NCI-H748 treated with DMSO at 0.1 percent for 48 hours (cell line): ENCODE data around the gene DRC1.
"Not testable (repeated sequence)": the region's sequence is repeated elsewhere in the genome, so short reads cannot be mapped to it uniquely, and the experiment has no call there.

Source experiments
- DNase-seq: peaks from one replicate; lab custom pipeline; 2025; lab: John Stamatoyannopoulos, UW

Gene DRC1

GRCh38 chr2:26463244-26464192 lies 61.8 kb downstream of the DRC1 start:
- DNase-seq: no peak

- DNase-seq: no peak
Measured at GRCh38 chr2:26464390-26465265, 62.9 kb downstream of the DRC1 start.

GRCh38 chr2:26465266-26465925 lies 63.7 kb downstream of the DRC1 start:
- no peak for DNase-seq

DNA sequence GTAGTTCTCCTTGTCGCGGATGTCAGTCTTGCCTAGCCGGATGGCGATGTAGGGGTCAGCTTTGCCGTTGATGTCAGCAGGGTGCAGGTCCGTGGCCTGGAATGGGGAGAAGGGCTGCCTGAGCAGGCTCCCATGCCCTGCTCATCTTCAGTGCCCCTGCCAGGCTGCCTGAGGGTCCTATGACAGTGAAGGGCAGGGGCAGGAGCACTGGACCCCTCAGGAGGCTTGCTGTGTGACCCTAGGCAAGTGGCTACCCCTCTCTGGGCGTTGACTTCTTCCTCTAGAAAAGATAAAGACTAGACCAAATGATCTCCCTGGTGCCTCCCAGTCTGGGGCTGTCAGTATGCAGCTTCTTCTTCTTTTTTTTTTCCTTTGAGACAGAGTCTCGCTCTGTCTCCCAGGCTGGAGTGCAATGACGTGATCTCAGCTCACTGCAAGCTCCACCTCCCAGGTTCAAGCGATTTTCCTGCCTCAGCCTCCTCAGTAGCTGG lies 64.3 kb downstream of the DRC1 start:
- no peak for DNase-seq

DNA sequence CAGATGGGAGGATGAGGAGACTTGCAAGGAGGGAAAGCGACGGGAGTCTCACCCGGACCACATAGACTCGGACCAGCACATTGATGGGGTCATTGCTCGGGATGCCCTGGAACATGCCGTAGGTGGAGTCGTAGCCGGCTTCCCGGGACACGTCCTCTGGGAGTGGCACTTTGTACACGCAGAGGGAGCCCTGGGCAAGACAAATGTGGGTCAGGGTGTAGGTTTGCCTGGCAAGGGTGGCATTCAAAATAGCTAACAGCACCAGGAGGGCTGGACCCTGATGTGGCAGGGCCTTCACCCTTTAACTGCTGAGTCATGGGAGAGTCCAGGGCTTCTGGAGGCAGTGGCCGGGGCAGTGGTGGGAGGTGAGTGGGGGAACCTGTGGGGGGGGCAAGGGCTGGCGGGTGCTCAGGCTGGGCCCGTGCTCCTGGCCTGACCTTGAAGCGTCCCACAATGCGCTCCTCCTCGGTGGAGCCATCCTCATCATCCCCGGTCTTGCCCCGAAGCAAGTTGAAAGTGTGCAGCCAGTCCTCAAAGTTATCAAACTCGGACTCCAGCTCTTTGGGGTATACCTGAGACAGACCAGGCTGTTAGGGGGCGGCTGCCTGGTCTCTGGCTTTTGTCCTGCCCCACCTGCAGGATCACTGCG lies 65.1 kb downstream of the DRC1 start:
- no peak for DNase-seq

DNA sequence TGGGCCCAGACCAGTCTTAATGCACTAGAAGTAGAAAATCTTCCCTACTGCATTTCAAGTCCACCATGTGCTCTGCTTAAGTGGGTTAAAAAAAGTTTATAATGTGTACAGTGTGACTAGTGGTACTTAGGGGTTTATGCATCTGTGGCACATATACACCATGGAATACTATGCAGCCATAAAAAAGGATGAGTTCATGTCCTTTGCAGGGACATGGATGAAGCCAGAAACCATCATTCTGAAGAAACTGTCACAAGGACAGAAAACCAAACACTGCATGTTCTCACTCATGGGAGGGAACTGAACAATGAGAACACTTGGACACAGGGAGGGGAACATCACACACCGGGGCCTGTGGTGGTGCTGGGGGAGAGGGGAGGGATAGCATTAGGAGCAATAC lies 66.8 kb downstream of the DRC1 start:
- not testable (repeated sequence) for DNase-seq

- DNase-seq: peak; percentile 58
Measured at GRCh38 chr2:26469092-26469710, 67.5 kb downstream of the DRC1 start.

DNA sequence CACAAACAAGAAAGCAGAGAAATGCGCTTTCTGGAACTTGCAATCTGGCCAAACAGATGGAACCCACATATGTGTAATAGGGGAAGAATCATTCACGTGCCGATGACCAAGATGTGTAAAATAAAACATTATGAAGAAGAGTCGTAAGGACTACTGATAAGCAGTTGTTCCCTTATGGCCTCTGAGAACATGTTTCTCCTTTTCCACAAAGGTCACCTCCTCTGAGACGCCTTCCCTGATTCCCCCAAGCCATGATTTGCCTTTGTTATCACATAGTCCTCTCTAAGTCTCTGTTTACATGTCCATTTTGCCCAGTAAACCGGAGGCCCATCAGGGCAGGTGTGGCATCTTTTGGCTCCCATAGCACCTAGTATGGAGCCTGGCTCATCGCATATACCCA lies 68.2 kb downstream of the DRC1 start:
- no peak for DNase-seq

GRCh38 chr2:26470601-26471260 lies 69.0 kb downstream of the DRC1 start:
- DNase-seq: no peak

GRCh38 chr2:26471289-26471688 lies 69.6 kb downstream of the DRC1 start:
- no peak for DNase-seq

DNA sequence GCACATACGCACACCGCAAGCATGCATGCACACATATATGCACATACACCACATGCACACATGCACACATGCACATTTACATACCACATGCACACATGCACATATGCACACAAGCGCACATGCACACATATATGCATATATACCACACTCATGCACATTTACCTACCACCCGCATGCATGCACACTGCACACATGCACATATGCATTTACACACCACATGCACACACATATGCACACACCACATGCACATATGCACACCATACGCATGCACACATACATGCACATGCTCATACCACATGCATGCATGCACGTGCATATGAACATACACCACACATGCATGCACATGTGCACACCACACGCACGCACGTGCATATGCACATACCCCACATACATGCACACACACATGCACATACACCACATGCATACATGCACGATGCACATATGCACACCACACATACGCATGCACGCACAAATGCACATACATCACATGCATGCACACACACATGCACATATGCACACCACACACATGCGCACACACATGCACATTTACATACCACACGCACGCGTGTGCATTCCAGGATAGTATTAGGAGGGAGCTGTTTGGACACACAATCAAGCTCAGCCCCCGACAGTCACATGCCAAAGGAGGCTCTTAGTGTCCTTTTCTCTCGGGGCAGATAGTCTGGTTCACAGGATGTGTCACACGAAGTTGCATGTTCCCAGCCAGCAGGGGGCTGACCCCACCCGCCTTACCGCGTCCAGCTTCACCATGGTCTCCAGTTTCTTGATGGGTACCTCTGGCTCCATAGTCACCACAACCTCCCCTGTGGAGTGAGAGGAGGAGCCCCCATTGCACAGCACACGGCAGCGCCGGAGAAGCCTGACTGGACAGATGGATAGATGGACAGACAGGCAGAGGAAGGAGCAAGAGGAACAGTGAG lies 70.3 kb downstream of the DRC1 start:
- DNase-seq: no peak

DNA sequence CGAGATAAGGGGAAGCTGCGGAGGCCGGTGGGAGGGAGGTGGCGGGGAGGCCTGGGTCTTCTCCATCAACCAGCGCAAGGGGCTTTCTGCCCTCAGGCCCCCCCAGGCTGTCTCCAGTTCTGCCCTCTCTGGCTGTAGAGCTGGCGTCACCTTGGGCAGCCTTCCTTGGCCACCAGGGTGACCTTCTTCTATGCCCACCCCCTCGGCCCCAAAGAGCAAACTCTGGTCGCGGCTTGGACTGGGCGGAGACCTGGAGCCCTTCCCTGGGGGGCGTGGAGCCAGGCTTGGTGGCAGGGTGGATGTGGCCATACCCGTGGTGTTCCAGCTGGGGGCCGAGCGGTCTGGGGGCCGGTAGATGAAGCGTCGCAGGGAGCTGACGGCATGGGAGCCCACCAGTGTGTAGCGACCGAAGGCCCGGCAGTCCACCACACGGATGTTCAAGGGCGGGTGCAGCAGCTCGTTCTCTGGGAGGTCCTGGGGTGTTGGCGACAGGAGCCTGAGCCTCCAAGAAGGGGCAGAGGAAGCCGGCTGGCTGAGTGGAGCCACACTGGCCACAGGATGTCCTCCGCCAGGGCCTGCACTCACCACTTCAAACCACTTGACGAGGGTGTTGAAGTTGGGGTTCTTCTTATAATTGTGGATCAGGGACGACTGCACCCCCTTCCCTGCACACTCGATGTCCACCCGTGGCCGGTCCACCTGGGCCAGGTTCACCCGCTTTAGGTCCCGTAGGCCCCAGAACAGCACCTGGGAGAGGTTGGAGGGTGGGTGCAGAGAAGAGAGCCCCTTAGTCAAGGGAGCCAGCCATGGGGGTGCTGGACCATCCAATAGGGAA lies 71.3 kb downstream of the DRC1 start:
- no peak for DNase-seq

DNA sequence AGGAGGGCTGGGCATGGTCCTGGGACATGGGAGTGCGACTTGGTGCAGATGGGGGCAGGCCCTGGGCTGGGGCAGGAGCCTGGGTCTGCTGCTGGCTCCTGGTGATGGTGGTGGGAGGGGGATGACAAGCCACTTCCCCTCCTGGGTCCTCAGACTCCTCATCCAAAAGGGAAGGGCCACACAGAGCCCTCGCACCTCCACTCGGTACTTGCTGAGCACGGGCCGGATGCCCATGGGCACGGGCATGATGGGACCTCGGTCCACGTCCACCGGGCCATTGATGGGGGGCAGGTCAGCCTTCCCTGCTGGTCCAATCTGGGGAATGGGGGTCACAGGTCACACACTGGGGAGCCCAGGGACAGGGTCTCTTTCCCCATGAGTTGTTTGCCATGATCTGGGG lies 72.1 kb downstream of the DRC1 start:
- DNase-seq: no peak

DNA sequence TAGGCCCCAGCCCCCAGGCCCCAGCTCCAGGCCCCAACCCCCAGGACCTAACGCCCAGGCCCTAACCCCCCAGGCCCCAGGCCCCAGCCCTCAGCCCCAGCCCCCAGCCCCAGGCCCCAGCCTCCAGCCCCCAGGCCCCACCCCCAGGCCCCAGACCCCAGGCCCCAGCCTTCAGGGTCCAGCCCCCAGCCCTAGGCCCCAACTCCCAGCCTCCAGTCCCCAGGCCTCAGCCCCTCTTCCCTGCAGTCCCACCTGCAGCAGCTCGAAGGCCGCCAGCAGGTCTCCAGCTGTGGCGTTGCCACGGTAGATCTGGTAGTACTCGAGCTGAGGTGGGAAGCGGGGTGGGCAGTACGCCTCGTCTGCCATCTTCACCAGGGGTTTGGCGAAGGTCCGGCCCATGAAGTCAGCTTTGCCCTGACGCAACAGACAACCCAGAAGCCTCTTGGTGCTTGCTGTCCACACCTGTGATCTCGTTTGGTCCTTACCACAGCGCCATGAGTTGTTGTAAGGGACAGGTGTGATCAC lies 72.6 kb downstream of the DRC1 start:
- DNase-seq: no peak

GRCh38 chr2:26475037-26475436 lies 73.3 kb downstream of the DRC1 start:
- no peak for DNase-seq

- no peak for DNase-seq
Measured at GRCh38 chr2:26475832-26476501, 74.2 kb downstream of the DRC1 start.

GRCh38 chr2:26477126-26477910 lies 75.6 kb downstream of the DRC1 start:
- no peak for DNase-seq
